Muscle of arm (tissue), 12 donors: ENCODE results near the gene DEFB110. TPM values are rescaled to one million over a fixed set of nuclear protein-coding genes. Genes with fewer than 3 reads are reported as not detected.

Experiments
- polyA plus RNA-seq, 12 donors: library from polyadenylated mRNA; unstranded; fragments of 120-200 nt; gene quantifications; one replicate each; pipeline ENCODE4 v1.2.1, GENCODE V29; 2013; ENCODE audit not compliant: insufficient read length in 12 of 12

The DEFB110 gene
- polyA plus RNA-seq, 12 donors = not detected

Other genes with a start within 250 kb of the DEFB110 start
- not detected for gene PGK2, start 234.7 kb downstream of the DEFB110 start, polyA plus RNA-seq
- gene CRISP1, start 155.5 kb downstream of the DEFB110 start, polyA plus RNA-seq = not detected
- not detected for gene DEFB114, start 57.8 kb downstream of the DEFB110 start, polyA plus RNA-seq
- not detected for gene DEFB113, start 52.4 kb downstream of the DEFB110 start, polyA plus RNA-seq
- gene DEFB112, start 27.9 kb upstream of the DEFB110 start, polyA plus RNA-seq = not detected